ENCODE measurements around the gene VTN. TPM values are rescaled to one million over a fixed set of nuclear protein-coding genes. Genes with fewer than 3 reads are reported as not detected.

Gene VTN
- total RNA-seq, 1 donor from 2014 or later: 1.3 TPM

DNA sequence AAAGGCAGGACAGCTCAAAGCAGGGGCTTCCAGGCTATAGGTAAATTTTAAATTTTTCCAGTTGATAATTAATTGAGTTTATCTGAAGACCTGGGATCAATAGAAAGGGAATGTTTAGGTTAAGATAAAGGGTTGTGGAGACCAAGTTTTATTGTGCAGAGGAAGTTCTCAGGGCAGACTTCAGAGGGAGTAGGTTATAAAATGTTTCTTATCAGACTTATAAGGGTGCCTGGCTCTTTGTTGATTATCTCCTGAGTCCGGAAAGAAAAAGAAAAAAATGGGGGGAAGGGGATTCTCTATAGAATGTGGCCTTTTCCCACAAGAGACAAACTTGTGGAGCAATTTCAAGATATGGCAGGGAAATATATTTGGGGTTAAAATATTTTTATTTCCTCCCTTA lies 20.0 kb upstream of the VTN start:
- Histone ChIP-seq H3K27ac (no peak overlapping the region), H3K27me3 (no peaks in the 10 kb centered on the region), H3K36me3 (peaks cover 47% of the 10 kb centered on the region), H3K9me3 (no peaks in the 10 kb centered on the region), H3K4me1 (peaks cover 7% of the 10 kb centered on the region), H3K4me3 (no peak overlapping the region)
- intact Hi-C loops (cut with DNase I): no loop called here
- ATAC-seq (no peak), DNase-seq (no peak)
- TF ChIP-seq, protein P1, sequence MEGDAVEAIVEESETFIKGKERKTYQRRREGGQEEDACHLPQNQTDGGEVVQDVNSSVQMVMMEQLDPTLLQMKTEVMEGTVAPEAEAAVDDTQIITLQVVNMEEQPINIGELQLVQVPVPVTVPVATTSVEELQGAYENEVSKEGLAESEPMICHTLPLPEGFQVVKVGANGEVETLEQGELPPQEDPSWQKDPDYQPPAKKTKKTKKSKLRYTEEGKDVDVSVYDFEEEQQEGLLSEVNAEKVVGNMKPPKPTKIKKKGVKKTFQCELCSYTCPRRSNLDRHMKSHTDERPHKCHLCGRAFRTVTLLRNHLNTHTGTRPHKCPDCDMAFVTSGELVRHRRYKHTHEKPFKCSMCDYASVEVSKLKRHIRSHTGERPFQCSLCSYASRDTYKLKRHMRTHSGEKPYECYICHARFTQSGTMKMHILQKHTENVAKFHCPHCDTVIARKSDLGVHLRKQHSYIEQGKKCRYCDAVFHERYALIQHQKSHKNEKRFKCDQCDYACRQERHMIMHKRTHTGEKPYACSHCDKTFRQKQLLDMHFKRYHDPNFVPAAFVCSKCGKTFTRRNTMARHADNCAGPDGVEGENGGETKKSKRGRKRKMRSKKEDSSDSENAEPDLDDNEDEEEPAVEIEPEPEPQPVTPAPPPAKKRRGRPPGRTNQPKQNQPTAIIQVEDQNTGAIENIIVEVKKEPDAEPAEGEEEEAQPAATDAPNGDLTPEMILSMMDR (IDR thresholded peaks at IDR 0.05): no peak

DNA sequence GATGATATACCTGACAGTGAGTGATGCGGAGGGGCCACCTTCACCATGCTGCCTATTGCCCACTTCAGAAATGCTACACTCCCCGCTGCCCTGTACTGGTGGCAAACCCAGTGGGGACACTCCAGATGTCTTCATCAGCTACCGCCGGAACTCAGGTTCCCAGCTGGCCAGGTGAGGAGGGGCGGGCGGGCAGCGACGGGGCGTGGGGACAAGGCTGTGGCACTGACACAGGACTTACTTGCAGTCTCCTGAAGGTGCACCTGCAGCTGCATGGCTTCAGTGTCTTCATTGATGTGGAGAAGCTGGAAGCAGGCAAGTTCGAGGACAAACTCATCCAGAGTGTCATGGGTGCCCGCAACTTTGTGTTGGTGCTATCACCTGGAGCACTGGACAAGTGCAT lies 18.0 kb upstream of the VTN start:
- Histone ChIP-seq H3K4me3 (no peak overlapping the region), H3K36me3 (peaks cover 43% of the 10 kb centered on the region), H3K27ac (no peak overlapping the region), H3K9me3 (no peaks in the 10 kb centered on the region), H3K4me1 (peaks cover 7% of the 10 kb centered on the region), H3K27me3 (no peaks in the 10 kb centered on the region)
- TF ChIP-seq, protein P1 (IDR thresholded peaks at IDR 0.05): no peak
- no peak for ATAC-seq
- DNase-seq: peak; percentile 55
- intact Hi-C loops (cut with DNase I): no loop called here

DNA sequence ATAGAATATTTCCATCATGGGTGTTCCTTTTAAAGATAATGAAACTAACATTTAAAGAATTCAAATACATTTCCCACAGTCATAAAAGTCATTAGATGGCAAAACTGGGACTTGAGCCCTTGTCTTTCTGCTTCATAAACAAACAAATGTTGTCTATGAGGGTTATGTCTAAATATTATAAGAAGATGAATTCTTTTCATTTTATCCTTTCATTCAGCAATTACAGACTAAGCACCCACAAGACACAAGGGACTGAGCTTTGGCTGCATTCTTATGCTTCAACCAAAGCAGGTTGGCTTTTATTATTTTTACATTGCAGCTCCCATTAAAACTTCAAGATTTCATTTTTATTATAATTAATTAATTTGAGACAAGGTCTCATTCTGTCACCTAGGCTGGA lies 16.3 kb upstream of the VTN start:
- ATAC-seq (no peak), DNase-seq (no peak)
- H3K4me1 ChIP-seq: peaks cover 11% of the 10 kb centered on the region
- H3K27me3 ChIP-seq: no peaks in the 10 kb centered on the region
- intact Hi-C loops (cut with DNase I): no loop called here
- TF ChIP-seq, protein P1 (IDR thresholded peaks at IDR 0.05): no peak
- no peaks in the 10 kb centered on the region for H3K9me3 ChIP-seq
- no peak overlapping the region for H3K4me3 ChIP-seq
- peaks cover 35% of the 10 kb centered on the region for H3K36me3 ChIP-seq
- H3K27ac ChIP-seq: no peak overlapping the region

DNA sequence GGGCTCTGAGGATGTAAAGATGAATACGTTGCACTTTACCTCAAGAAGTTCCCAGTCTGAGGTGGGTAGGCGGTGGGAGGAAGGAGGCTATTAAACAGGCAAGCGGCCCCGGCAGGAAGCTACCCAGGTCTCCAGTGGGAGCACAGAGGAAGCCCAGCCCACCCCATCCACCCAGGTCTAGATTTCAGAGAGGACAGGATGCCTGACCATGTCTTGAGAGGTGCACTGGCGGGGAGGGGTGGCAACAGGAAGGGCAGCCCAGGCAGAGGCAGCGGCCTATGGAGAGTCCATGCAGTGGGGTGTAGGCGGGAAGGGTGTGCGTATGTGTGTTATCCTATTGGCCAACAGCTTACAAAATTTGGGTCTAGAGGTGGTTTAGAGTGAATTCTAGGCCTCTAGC lies 15.3 kb upstream of the VTN start:
- Histone ChIP-seq H3K36me3 (peaks cover 25% of the 10 kb centered on the region), H3K4me3 (peak overlapping the region; percentile 57), H3K4me1 (peaks cover 19% of the 10 kb centered on the region), H3K27ac (peak overlapping the region; percentile 47), H3K9me3 (no peaks in the 10 kb centered on the region), H3K27me3 (no peaks in the 10 kb centered on the region)
- ATAC-seq (no peak), DNase-seq (peak; percentile 62)
- intact Hi-C loops (cut with DNase I): no loop called here
- TF ChIP-seq, protein P1 (IDR thresholded peaks at IDR 0.05): no peak

DNA sequence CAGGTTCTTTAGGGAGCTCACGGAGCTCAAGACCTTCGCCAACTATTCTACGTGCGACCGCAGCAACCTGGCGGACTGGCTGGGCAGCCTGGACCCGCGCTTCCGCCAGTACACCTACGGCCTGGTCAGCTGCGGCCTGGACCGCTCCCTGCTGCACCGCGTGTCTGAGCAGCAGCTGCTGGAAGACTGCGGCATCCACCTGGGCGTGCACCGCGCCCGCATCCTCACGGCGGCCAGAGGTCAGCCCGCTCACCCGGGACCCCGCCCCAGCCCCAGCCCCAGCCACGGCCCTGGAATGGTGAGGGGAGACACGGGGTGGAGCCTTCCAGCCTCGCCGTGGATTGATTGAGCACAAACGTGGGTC lies 14.9 kb upstream of the VTN start:
- intact Hi-C loops (cut with DNase I): no loop called here
- DNase-seq (peak; percentile 75), ATAC-seq (peak; percentile 36)
- Histone ChIP-seq H3K36me3 (peaks cover 21% of the 10 kb centered on the region), H3K9me3 (no peaks in the 10 kb centered on the region), H3K4me3 (peak overlapping the region; percentile 57), H3K4me1 (peaks cover 21% of the 10 kb centered on the region), H3K27ac (peak overlapping the region; percentile 47), H3K27me3 (no peaks in the 10 kb centered on the region)
- TF ChIP-seq, protein P1 (IDR thresholded peaks at IDR 0.05): no peak

All from upper lobe of right lung (tissue), 1 donor.